ENCODE measurements around the gene KRTAP6-1.

Gene KRTAP6-1

DNA sequence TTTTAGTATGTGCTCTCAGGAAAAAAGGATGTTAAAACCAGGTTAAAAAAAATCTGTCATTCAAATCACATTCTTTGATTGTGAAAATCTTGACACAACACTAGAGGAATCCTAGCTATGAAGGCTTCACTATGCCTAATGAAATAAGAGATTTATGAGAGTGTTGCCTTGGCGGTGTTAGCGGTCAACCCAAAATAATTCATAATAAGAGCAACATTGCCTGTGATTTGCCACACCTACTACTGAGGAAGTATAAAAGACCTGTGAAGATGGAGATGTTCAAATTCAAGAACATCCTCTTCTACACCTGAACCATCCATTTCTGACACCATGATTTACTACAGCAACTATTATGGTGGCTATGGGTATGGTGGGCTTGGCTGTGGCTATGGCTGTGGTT is 2.4 kb upstream of the KRTAP6-1 start, which contains the start of gene KRTAP20-1:
Gene KRTAP20-1, plus strand, starts transcription at position 301 of the 400 bp plus-strand sequence. Its CDS starts 30 bp downstream, at position 331.
- Histone ChIP-seq H2BK15ac (replicated peaks; ENCODE audit: low read depth) (no peak within 1 kb of the TSS), H3K79me2 (ENCODE audit: control insufficient read depth, insufficient read depth, low read length) (no peaks in the 10 kb centered on the region), H3K4ac (ENCODE audit: low read depth, low read length) (no peak within 1 kb of the TSS), H3K27me3 (ENCODE audit: insufficient read depth, low read length, poor library complexity) (no peaks in the 10 kb centered on the region), H3K4me2 (ENCODE audit: low read length) (no peak within 1 kb of the TSS), H3K27ac (ENCODE audit: low read depth, low read length) (no peak within 1 kb of the TSS), H3K79me1 (ENCODE audit: low read length) (no peaks in the 10 kb centered on the region), H3K56ac (ENCODE audit: low read length) (no peak within 1 kb of the TSS), H2AK5ac (ENCODE audit: low read length) (no peak within 1 kb of the TSS), H4K5ac (ENCODE audit: low read length) (no peak within 1 kb of the TSS), H3K4me3 (ENCODE audit: low read length) (no peak within 1 kb of the TSS), H2BK120ac (ENCODE audit: low read depth, low read length) (no peak within 1 kb of the TSS), H4K8ac (ENCODE audit: low read depth, low read length) (no peak within 1 kb of the TSS), H3K4me1 (ENCODE audit: control insufficient read depth, low read depth, low read length) (no peaks in the 10 kb centered on the region), H3K9ac (ENCODE audit: low read length) (no peak within 1 kb of the TSS), H3K36me3 (ENCODE audit: control insufficient read depth, insufficient read depth, low read length) (no peaks in the 10 kb centered on the region), H2BK5ac (ENCODE audit: low read length) (no peak within 1 kb of the TSS), H3K23ac (ENCODE audit: low read length) (no peak within 1 kb of the TSS), H3K18ac (ENCODE audit: low read length) (no peak within 1 kb of the TSS)
- no CpG with 5 or more reads among the region's 2 CpGs for WGBS (ENCODE audit: extremely low coverage, insufficient coverage, low lambda C conversion rate)
- no peak for DNase-seq

DNA sequence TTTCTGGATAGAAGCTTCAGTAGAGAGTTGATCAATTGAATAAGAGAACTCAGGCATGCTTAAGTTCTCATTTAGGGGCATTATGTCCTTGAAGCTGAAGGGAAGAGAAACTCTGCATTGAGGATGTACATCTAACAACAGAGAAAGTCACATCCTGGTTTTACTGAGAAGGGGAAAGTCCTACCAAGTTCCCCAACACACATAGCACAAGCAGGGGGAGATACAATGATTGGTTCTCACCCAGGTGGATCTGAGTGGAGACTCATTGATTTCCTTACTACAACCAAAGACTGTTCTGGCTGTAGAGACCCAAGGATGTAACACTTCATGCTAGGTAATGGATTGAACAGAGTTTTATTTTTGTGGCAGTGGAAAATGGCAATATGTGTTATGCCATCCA is 1.5 kb upstream of the KRTAP6-1 start:
- H3K27me3 ChIP-seq (ENCODE audit: insufficient read depth, low read length, poor library complexity), result no peaks in the 10 kb centered on the region
- no peak overlapping the region for H3K4me3 ChIP-seq (ENCODE audit: low read length)
- H2BK5ac ChIP-seq (ENCODE audit: low read length), result no peak overlapping the region
- no peak for DNase-seq
- H2AK5ac ChIP-seq (ENCODE audit: low read length), result no peak overlapping the region
- no peak overlapping the region for H3K23ac ChIP-seq (ENCODE audit: low read length)
- no peak overlapping the region for H3K56ac ChIP-seq (ENCODE audit: low read length)
- no peak overlapping the region for H3K18ac ChIP-seq (ENCODE audit: low read length)
- no peak overlapping the region for H2BK15ac ChIP-seq (replicated peaks; ENCODE audit: low read depth)
- H3K4me1 ChIP-seq (ENCODE audit: control insufficient read depth, low read depth, low read length), result no peaks in the 10 kb centered on the region
- no peak overlapping the region for H3K9ac ChIP-seq (ENCODE audit: low read length)
- no peak overlapping the region for H3K27ac ChIP-seq (ENCODE audit: low read depth, low read length)
- no peaks in the 10 kb centered on the region for H3K36me3 ChIP-seq (ENCODE audit: control insufficient read depth, insufficient read depth, low read length)
- no peak overlapping the region for H3K4ac ChIP-seq (ENCODE audit: low read depth, low read length)
- no peak overlapping the region for H4K8ac ChIP-seq (ENCODE audit: low read depth, low read length)
- H3K79me2 ChIP-seq (ENCODE audit: control insufficient read depth, insufficient read depth, low read length), result no peaks in the 10 kb centered on the region
- no peak overlapping the region for H4K5ac ChIP-seq (ENCODE audit: low read length)
- H3K79me1 ChIP-seq (ENCODE audit: low read length), result no peaks in the 10 kb centered on the region
- no peak overlapping the region for H2BK120ac ChIP-seq (ENCODE audit: low read depth, low read length)
- H3K4me2 ChIP-seq (ENCODE audit: low read length), result no peak overlapping the region

DNA sequence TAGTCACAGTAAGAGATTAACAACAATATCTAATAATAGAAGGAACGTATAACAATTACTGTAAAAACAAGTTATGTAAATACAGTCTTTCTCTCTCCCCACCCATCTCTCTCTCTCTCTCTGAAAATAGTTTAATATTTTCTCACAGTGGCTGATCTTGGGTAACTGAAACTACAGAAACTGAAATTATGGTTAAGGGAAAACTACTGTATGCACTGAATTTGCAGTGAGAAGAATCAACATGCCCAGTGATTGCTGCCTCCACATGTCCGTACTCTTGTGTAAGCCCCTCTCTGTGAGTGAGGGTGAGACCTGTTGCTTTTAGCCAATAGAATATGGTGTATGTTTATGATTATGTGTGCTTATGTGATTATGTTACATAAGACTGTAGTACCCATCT is 1.6 kb downstream of the KRTAP6-1 start:
- Histone ChIP-seq H3K18ac (ENCODE audit: low read length) (no peak overlapping the region), H3K4me3 (ENCODE audit: low read length) (no peak overlapping the region), H3K4me1 (ENCODE audit: control insufficient read depth, low read depth, low read length) (no peaks in the 10 kb centered on the region), H2BK120ac (ENCODE audit: low read depth, low read length) (no peak overlapping the region), H3K4me2 (ENCODE audit: low read length) (no peak overlapping the region), H3K79me1 (ENCODE audit: low read length) (no peaks in the 10 kb centered on the region), H3K9ac (ENCODE audit: low read length) (no peak overlapping the region), H2BK5ac (ENCODE audit: low read length) (no peak overlapping the region), H3K56ac (ENCODE audit: low read length) (no peak overlapping the region), H4K5ac (ENCODE audit: low read length) (no peak overlapping the region), H3K36me3 (ENCODE audit: control insufficient read depth, insufficient read depth, low read length) (no peaks in the 10 kb centered on the region), H3K79me2 (ENCODE audit: control insufficient read depth, insufficient read depth, low read length) (no peaks in the 10 kb centered on the region), H3K23ac (ENCODE audit: low read length) (no peak overlapping the region), H3K27me3 (ENCODE audit: insufficient read depth, low read length, poor library complexity) (no peaks in the 10 kb centered on the region), H3K4ac (ENCODE audit: low read depth, low read length) (no peak overlapping the region), H2AK5ac (ENCODE audit: low read length) (no peak overlapping the region), H3K27ac (ENCODE audit: low read depth, low read length) (no peak overlapping the region), H4K8ac (ENCODE audit: low read depth, low read length) (no peak overlapping the region), H2BK15ac (replicated peaks; ENCODE audit: low read depth) (no peak overlapping the region)
- no CpG with 5 or more reads among the region's 2 CpGs for WGBS (ENCODE audit: extremely low coverage, insufficient coverage, low lambda C conversion rate)
- no peak for DNase-seq

DNA sequence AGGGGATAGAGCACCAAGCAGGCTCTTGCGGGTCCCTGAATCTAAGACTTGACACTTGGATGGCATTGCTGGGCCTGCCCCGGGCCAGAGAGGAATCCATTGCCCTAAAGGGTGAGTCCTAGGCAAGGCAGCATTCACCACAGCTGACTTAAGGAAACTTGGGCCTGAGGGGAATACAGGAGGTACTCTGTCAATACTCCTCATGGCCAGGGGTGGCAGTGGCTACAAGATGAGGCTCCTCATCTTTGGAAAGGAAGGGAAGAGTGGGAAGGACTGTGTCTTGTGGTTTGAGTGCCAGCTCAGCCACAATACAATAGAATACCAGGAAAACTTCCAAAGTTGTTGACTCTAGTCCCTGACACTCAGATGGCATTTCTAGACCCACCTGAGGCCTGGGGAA is 7.8 kb downstream of the KRTAP6-1 start:
- H3K79me2 ChIP-seq (ENCODE audit: control insufficient read depth, insufficient read depth, low read length), result no peaks in the 10 kb centered on the region
- DNase-seq, result peak; percentile 60
- no peaks in the 10 kb centered on the region for H3K79me1 ChIP-seq (ENCODE audit: low read length)
- no peaks in the 10 kb centered on the region for H3K27me3 ChIP-seq (ENCODE audit: insufficient read depth, low read length, poor library complexity)
- no CpG with 5 or more reads among the region's 2 CpGs for WGBS (ENCODE audit: extremely low coverage, insufficient coverage, low lambda C conversion rate)
- H3K36me3 ChIP-seq (ENCODE audit: control insufficient read depth, insufficient read depth, low read length), result no peaks in the 10 kb centered on the region
- no peak overlapping the region for H2BK15ac ChIP-seq (replicated peaks; ENCODE audit: low read depth)
- no peak overlapping the region for H3K27ac ChIP-seq (ENCODE audit: low read depth, low read length)
- no peaks in the 10 kb centered on the region for H3K4me1 ChIP-seq (ENCODE audit: control insufficient read depth, low read depth, low read length)
- H2BK5ac ChIP-seq (ENCODE audit: low read length), result no peak overlapping the region
- no peak overlapping the region for H4K8ac ChIP-seq (ENCODE audit: low read depth, low read length)
- H3K9ac ChIP-seq (ENCODE audit: low read length), result no peak overlapping the region
- no peak overlapping the region for H3K56ac ChIP-seq (ENCODE audit: low read length)
- H4K5ac ChIP-seq (ENCODE audit: low read length), result no peak overlapping the region
- no peak overlapping the region for H2BK120ac ChIP-seq (ENCODE audit: low read depth, low read length)
- H3K4ac ChIP-seq (ENCODE audit: low read depth, low read length), result no peak overlapping the region
- no peak overlapping the region for H3K23ac ChIP-seq (ENCODE audit: low read length)
- no peak overlapping the region for H3K4me3 ChIP-seq (ENCODE audit: low read length)
- H3K4me2 ChIP-seq (ENCODE audit: low read length), result no peak overlapping the region
- H2AK5ac ChIP-seq (ENCODE audit: low read length), result no peak overlapping the region
- no peak overlapping the region for H3K18ac ChIP-seq (ENCODE audit: low read length)

DNA sequence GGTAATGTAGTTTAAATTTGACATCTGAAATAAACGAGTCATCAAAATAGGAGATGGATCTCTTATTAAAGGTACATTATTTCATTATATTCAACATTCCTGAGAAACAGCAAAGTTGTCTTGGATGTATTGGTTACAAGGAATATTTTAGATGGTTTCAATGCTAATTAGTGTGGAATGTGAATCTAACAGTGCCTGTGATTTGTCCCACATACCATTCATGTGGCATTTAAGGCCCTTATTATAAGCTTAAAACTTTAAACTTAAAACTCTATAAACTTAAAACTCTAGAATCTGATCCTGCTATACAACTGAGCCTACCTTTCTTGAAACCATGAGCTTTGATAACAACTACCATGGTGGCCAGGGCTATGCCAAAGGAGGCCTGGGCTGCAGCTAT is 12.9 kb downstream of the KRTAP6-1 start, which contains the start of gene KRTAP22-1:
Gene KRTAP22-1, plus strand, starts transcription at position 301 of the 400 bp plus-strand sequence.
- no peak within 1 kb of the TSS for H3K9ac ChIP-seq (ENCODE audit: low read length)
- H2AK5ac ChIP-seq (ENCODE audit: low read length), result no peak within 1 kb of the TSS
- no peak within 1 kb of the TSS for H3K4ac ChIP-seq (ENCODE audit: low read depth, low read length)
- H4K8ac ChIP-seq (ENCODE audit: low read depth, low read length), result no peak within 1 kb of the TSS
- H4K5ac ChIP-seq (ENCODE audit: low read length), result no peak within 1 kb of the TSS
- no peaks in the 10 kb centered on the region for H3K4me1 ChIP-seq (ENCODE audit: control insufficient read depth, low read depth, low read length)
- no peak within 1 kb of the TSS for H3K18ac ChIP-seq (ENCODE audit: low read length)
- no peaks in the 10 kb centered on the region for H3K27me3 ChIP-seq (ENCODE audit: insufficient read depth, low read length, poor library complexity)
- no peak for DNase-seq
- H3K56ac ChIP-seq (ENCODE audit: low read length), result no peak within 1 kb of the TSS
- H3K27ac ChIP-seq (ENCODE audit: low read depth, low read length), result no peak within 1 kb of the TSS
- no peak within 1 kb of the TSS for H2BK5ac ChIP-seq (ENCODE audit: low read length)
- H3K79me1 ChIP-seq (ENCODE audit: low read length), result no peaks in the 10 kb centered on the region
- H3K4me2 ChIP-seq (ENCODE audit: low read length), result no peak within 1 kb of the TSS
- H2BK120ac ChIP-seq (ENCODE audit: low read depth, low read length), result no peak within 1 kb of the TSS
- H3K23ac ChIP-seq (ENCODE audit: low read length), result no peak within 1 kb of the TSS
- no peaks in the 10 kb centered on the region for H3K79me2 ChIP-seq (ENCODE audit: control insufficient read depth, insufficient read depth, low read length)
- no peak within 1 kb of the TSS for H3K4me3 ChIP-seq (ENCODE audit: low read length)
- no peaks in the 10 kb centered on the region for H3K36me3 ChIP-seq (ENCODE audit: control insufficient read depth, insufficient read depth, low read length)
- no peak within 1 kb of the TSS for H2BK15ac ChIP-seq (replicated peaks; ENCODE audit: low read depth)
- no CpG with 5 or more reads among the region's 1 CpG for WGBS (ENCODE audit: extremely low coverage, insufficient coverage, low lambda C conversion rate)

DNA sequence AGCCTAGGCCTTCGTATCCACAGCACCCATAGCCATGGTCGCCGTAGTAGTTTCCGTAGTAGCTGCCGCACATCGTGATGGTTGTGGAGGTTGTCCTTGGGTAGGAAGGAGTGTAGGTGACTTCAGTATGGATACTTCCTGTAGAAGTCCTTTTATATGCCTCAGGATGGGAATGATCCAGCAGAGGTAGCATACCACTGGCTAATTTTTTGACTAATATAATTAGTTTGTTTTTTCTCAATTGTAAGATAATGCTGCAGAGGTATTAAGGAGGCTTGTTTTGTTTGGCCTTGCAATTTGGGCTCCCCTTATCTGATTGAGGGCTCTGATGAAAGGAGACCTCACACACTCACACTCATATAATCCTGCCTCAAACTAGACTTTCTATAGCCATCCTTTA is 14.9 kb downstream of the KRTAP6-1 start, which contains the start of gene KRTAP6-2:
Gene KRTAP6-2, minus strand, starts transcription at position 101 of the 400 bp plus-strand sequence. Its CDS starts 28 bp downstream, at position 73.
- Histone ChIP-seq H3K56ac (ENCODE audit: low read length) (no peak within 1 kb of the TSS), H3K27ac (ENCODE audit: low read depth, low read length) (no peak within 1 kb of the TSS), H3K4me1 (ENCODE audit: control insufficient read depth, low read depth, low read length) (no peaks in the 10 kb centered on the region), H2BK15ac (replicated peaks; ENCODE audit: low read depth) (no peak within 1 kb of the TSS), H3K79me1 (ENCODE audit: low read length) (no peaks in the 10 kb centered on the region), H3K4ac (ENCODE audit: low read depth, low read length) (no peak within 1 kb of the TSS), H3K36me3 (ENCODE audit: control insufficient read depth, insufficient read depth, low read length) (no peaks in the 10 kb centered on the region), H3K4me2 (ENCODE audit: low read length) (no peak within 1 kb of the TSS), H2BK5ac (ENCODE audit: low read length) (no peak within 1 kb of the TSS), H4K8ac (ENCODE audit: low read depth, low read length) (no peak within 1 kb of the TSS), H3K4me3 (ENCODE audit: low read length) (no peak within 1 kb of the TSS), H2AK5ac (ENCODE audit: low read length) (no peak within 1 kb of the TSS), H3K79me2 (ENCODE audit: control insufficient read depth, insufficient read depth, low read length) (no peaks in the 10 kb centered on the region), H3K23ac (ENCODE audit: low read length) (no peak within 1 kb of the TSS), H3K9ac (ENCODE audit: low read length) (no peak within 1 kb of the TSS), H3K27me3 (ENCODE audit: insufficient read depth, low read length, poor library complexity) (no peaks in the 10 kb centered on the region), H3K18ac (ENCODE audit: low read length) (no peak within 1 kb of the TSS), H4K5ac (ENCODE audit: low read length) (no peak within 1 kb of the TSS), H2BK120ac (ENCODE audit: low read depth, low read length) (no peak within 1 kb of the TSS)
- DNase-seq, result no peak
- no CpG with 5 or more reads among the region's 6 CpGs for whole genome bisulfite sequencing (ENCODE audit: extremely low coverage, insufficient coverage, low lambda C conversion rate)
